Inflammatory macrophage (primary cell): ENCODE data around the gene NRXN3.

Source experiments
- DNase-seq, 2 donors: peaks; one replicate each; pipeline ENCODE4 v3.0.0-alpha.2; 2020 to 2022

NRXN3 gene

GRCh38 chr14:79569072-79569471 is 1398.9 kb downstream of the NRXN3 start:
- no peak for DNase-seq

GRCh38 chr14:79570648-79571047 is 1400.5 kb downstream of the NRXN3 start:
- no peak for DNase-seq

GRCh38 chr14:79571366-79571765 is 1401.2 kb downstream of the NRXN3 start:
- no peak for DNase-seq

GRCh38 chr14:79573486-79573885 is 1403.3 kb downstream of the NRXN3 start:
- no peak for DNase-seq

GRCh38 chr14:79575032-79575431 is 1404.9 kb downstream of the NRXN3 start:
- DNase-seq: no peak

GRCh38 chr14:79576424-79576823 is 1406.3 kb downstream of the NRXN3 start:
- DNase-seq: no peak

GRCh38 chr14:79578470-79578869 is 1408.3 kb downstream of the NRXN3 start:
- DNase-seq: no peak

- DNase-seq: no peak
Measured at GRCh38 chr14:79580414-79580813, 1410.2 kb downstream of the NRXN3 start.

- no peak for DNase-seq
Measured at GRCh38 chr14:79580906-79581305, 1410.7 kb downstream of the NRXN3 start.

GRCh38 chr14:79581912-79582576 is 1411.9 kb downstream of the NRXN3 start:
- no peak for DNase-seq

GRCh38 chr14:79583738-79584408 is 1413.7 kb downstream of the NRXN3 start:
- DNase-seq: no peak

- no peak for DNase-seq
Measured at GRCh38 chr14:79584679-79585078, 1414.5 kb downstream of the NRXN3 start.

- DNase-seq: no peak
Measured at GRCh38 chr14:79585845-79586244, 1415.7 kb downstream of the NRXN3 start.

GRCh38 chr14:79586416-79586815 is 1416.2 kb downstream of the NRXN3 start:
- no peak for DNase-seq

GRCh38 chr14:79586989-79587598 is 1416.9 kb downstream of the NRXN3 start:
- no peak for DNase-seq

- DNase-seq: no peak
Measured at GRCh38 chr14:79587875-79588274, 1417.7 kb downstream of the NRXN3 start.

GRCh38 chr14:79588398-79588797 is 1418.2 kb downstream of the NRXN3 start:
- no peak for DNase-seq

GRCh38 chr14:79596551-79596950 is 1426.4 kb downstream of the NRXN3 start:
- no peak for DNase-seq

- DNase-seq: no peak
Measured at GRCh38 chr14:79597566-79597965, 1427.4 kb downstream of the NRXN3 start.

- no peak for DNase-seq
Measured at GRCh38 chr14:79598339-79598738, 1428.2 kb downstream of the NRXN3 start.

GRCh38 chr14:79599239-79599638 is 1429.1 kb downstream of the NRXN3 start:
- DNase-seq: no peak

GRCh38 chr14:79600406-79600805 is 1430.2 kb downstream of the NRXN3 start:
- no peak for DNase-seq

- DNase-seq: no peak
Measured at GRCh38 chr14:79601579-79601978, 1431.4 kb downstream of the NRXN3 start.

GRCh38 chr14:79602045-79602444 is 1431.9 kb downstream of the NRXN3 start:
- no peak for DNase-seq
